Stimulated activated CD4-positive, alpha-beta T cell treated with anti-CD3 and anti-CD28 coated beads, Interleukin-2, amount 100 ng/mL, for 48 hours (primary cell): ENCODE results near the gene RIMKLB.

ENCODE experiments used
- DNase-seq, 2 donors: peaks; one replicate each; pipeline ENCODE4 v3.0.0-alpha.2; 2020

RIMKLB gene

GRCh38 chr12:8697476-8698131 lies at the start of gene RIMKLB:
TSS of gene RIMKLB (plus strand) at chr12:8697991. CDS start at chr12:8713867, 15,876 bp downstream.
- DNase-seq = peak; percentile 55 to 60

GRCh38 chr12:8648576-8649205 lies 49.1 kb upstream of the RIMKLB start:
- peak; percentile 60 to 68 for DNase-seq

GRCh38 chr12:8655421-8655820 lies 42.4 kb upstream of the RIMKLB start:
- no peak for DNase-seq

GRCh38 chr12:8658346-8658745 lies 39.4 kb upstream of the RIMKLB start:
- no peak for DNase-seq

- DNase-seq = no peak
Measured at GRCh38 chr12:8661016-8661415, 36.8 kb upstream of the RIMKLB start.

GRCh38 chr12:8661751-8662150 lies 36.0 kb upstream of the RIMKLB start:
- no peak for DNase-seq

GRCh38 chr12:8662593-8662992 lies 35.2 kb upstream of the RIMKLB start, which contains the start of gene MFAP5:
TSS of gene MFAP5 (minus strand) at chr12:8662826. CDS start at chr12:8662104, 722 bp downstream.
- no peak for DNase-seq

- DNase-seq = no peak
Measured at GRCh38 chr12:8664228-8664913, 33.4 kb upstream of the RIMKLB start.

- DNase-seq = no peak
Measured at GRCh38 chr12:8665759-8666158, 32.0 kb upstream of the RIMKLB start.

GRCh38 chr12:8667270-8667669 lies 30.5 kb upstream of the RIMKLB start:
- no peak for DNase-seq

GRCh38 chr12:8668441-8668840 lies 29.4 kb upstream of the RIMKLB start:
- DNase-seq = no peak

GRCh38 chr12:8672381-8672780 lies 25.4 kb upstream of the RIMKLB start:
- DNase-seq = no peak

GRCh38 chr12:8675591-8676036 lies 22.2 kb upstream of the RIMKLB start:
- DNase-seq = no peak

- DNase-seq = no peak
Measured at GRCh38 chr12:8676651-8677050, 21.1 kb upstream of the RIMKLB start.

- no peak for DNase-seq
Measured at GRCh38 chr12:8677362-8677761, 20.4 kb upstream of the RIMKLB start.

GRCh38 chr12:8678661-8679111 lies 19.1 kb upstream of the RIMKLB start:
- DNase-seq = no peak

- DNase-seq = no peak
Measured at GRCh38 chr12:8680533-8680932, 17.3 kb upstream of the RIMKLB start.

- no peak for DNase-seq
Measured at GRCh38 chr12:8681129-8681884, 16.5 kb upstream of the RIMKLB start.

GRCh38 chr12:8685051-8685450 lies 12.7 kb upstream of the RIMKLB start:
- DNase-seq = no peak

GRCh38 chr12:8687846-8688601 lies 9.8 kb upstream of the RIMKLB start:
- DNase-seq = no peak

GRCh38 chr12:8689681-8690080 lies 8.1 kb upstream of the RIMKLB start:
- DNase-seq = no peak

GRCh38 chr12:8692573-8692972 lies 5.2 kb upstream of the RIMKLB start:
- DNase-seq = no peak
